ENCODE results near the gene PDE1C.

DNA sequence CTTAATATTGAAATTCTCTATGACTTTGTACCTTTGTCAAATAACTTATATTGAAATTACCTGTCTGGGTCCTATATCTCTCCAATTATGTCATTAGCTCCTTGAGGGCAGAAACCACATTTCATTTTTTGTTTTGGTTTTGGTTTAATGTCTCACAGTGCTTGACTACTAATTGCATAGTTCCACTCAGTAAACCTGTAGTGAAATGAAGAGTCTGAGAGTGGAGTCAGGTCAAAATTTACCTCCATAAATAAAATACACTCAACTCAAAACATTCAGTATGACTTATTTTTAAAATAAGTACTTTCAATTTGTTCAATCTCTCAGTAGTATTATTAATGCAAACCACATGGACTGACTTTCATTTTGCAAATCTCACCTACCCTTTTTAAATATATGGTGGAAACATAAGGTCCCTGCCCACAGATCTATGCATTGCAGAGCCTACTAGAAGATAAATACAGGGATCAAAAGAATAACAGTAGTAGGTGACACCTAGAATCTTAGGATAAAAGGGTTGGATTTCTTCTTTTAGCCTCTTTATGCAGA is 32.5 kb downstream of the PDE1C start:
- TF ChIP-seq POLR2A (IDR thresholded peaks at IDR 0.05; ENCODE audit: low read depth, low read length): no peak
- no peak for TF ChIP-seq POLR2AphosphoS5 (IDR thresholded peaks at IDR 0.05; ENCODE audit: low read depth, low read length)
- no peak for TF ChIP-seq TAF1 (IDR thresholded peaks at IDR 0.05; ENCODE audit: low read depth, low read length)
- no peak for TF ChIP-seq PAX5 (IDR thresholded peaks at IDR 0.05; ENCODE audit: insufficient read depth, low read length, severe bottlenecking)
- TF ChIP-seq POU2F2 (IDR thresholded peaks at IDR 0.05; ENCODE audit: low read depth, low read length): no peak
- no peak for TF ChIP-seq SPI1 (IDR thresholded peaks at IDR 0.05; ENCODE audit: low read depth, low read length)

Data from GM12891 (cell line).